CD4-positive, alpha-beta T cell (primary cell): Measurements from ENCODE around the gene ARHGAP42. TPM values are rescaled to one million over a fixed set of nuclear protein-coding genes. Genes with fewer than 3 reads are reported as not detected.

ENCODE experiments used
- ATAC-seq: fragments of 200-7000 bp; cut with Tn5 transposase; one replicate; pipeline ENCODE4 v1.10.0; 2022; ENCODE audit warnings: mild to moderate bottlenecking; ENCODE audit not compliant: poor library complexity
- CTCF ChIA-PET: fragments of 350-600 bp; sonication (Branson Sonifier 250); formaldehyde crosslinking; loops from one replicate; lab custom pipeline; 2021; ENCODE audit warnings: antibody characterized with exemption, inconsistent platforms; lab: Charles Lee
- POLR2A ChIA-PET: fragments of 350-600 bp; sonication (Branson Sonifier 250); formaldehyde crosslinking; loops from one replicate; lab custom pipeline; 2021; ENCODE audit warnings: antibody characterized with exemption, inconsistent platforms; lab: Charles Lee
- DNase-seq, 14 experiments: peaks; one replicate each; pipeline ENCODE4 v3.0.0-alpha.2; 2013 to 2020; ENCODE audit warnings: mixed read lengths in 2 of 14
- H3K27ac ChIP-seq, 2 donors: one replicate each; pipeline versions ENCODE4 v1.5.1 to v1.7.0; 2013; ENCODE audit warnings: low read length in 2 of 2, low read depth in 1 of 2, mild to moderate bottlenecking in 1 of 2
- H3K27me3 ChIP-seq, 2 experiments: 1 replicate in 1 of 2; 2 replicates in 1 of 2; pipeline versions ENCODE4 v1.6.1 to v1.7.0; 2013; ENCODE audit warnings: low read length in 2 of 2, control low read depth in 1 of 2, mild to moderate bottlenecking in 1 of 2, moderate library complexity in 1 of 2; ENCODE audit not compliant: insufficient read depth in 2 of 2, control insufficient read depth in 1 of 2
- H3K36me3 ChIP-seq: one replicate; pipeline ENCODE4 v1.6.1; 2013; ENCODE audit warnings: low read length, control low read depth; ENCODE audit not compliant: insufficient read depth
- H3K4me1 ChIP-seq: one replicate; pipeline ENCODE4 v1.6.1; 2013; ENCODE audit warnings: low read length, control low read depth; ENCODE audit not compliant: insufficient read depth
- H3K4me3 ChIP-seq: one replicate; pipeline ENCODE4 v1.5.1; 2013; ENCODE audit warnings: mild to moderate bottlenecking, low read length, moderate library complexity
- H3K9me3 ChIP-seq, 2 experiments: 1 replicate in 1 of 2; 2 replicates in 1 of 2; pipeline versions ENCODE4 v1.6.1 to v1.7.0; 2013; ENCODE audit warnings: low read length in 2 of 2, mild to moderate bottlenecking in 2 of 2, control low read depth in 1 of 2, moderate library complexity in 1 of 2; ENCODE audit not compliant: control insufficient read depth in 1 of 2, insufficient read depth in 1 of 2
- H3K27ac Mint-ChIP-seq: one replicate; pipeline ENCODE4 v1.8.0; 2020; ENCODE audit warnings: mixed read lengths
- H3K27me3 Mint-ChIP-seq: one replicate; pipeline ENCODE4 v1.8.0; 2021; ENCODE audit warnings: mixed read lengths
- H3K36me3 Mint-ChIP-seq: one replicate; pipeline ENCODE4 v1.8.0; 2021; ENCODE audit warnings: low read depth, mixed read lengths
- H3K4me1 Mint-ChIP-seq: one replicate; pipeline ENCODE4 v1.8.0; 2021; ENCODE audit warnings: low read depth, mixed read lengths
- H3K4me3 Mint-ChIP-seq: one replicate; pipeline ENCODE4 v1.8.0; 2020; ENCODE audit warnings: mild to moderate bottlenecking, mixed read lengths
- H3K9me3 Mint-ChIP-seq: one replicate; pipeline ENCODE4 v1.8.0; 2020; ENCODE audit warnings: mixed read lengths
- CTCF ChIP-seq: fragments of 200-600 bp; IDR thresholded peaks from one replicate; pipeline ENCODE4 v1.8.0; 2022; ENCODE audit warnings: antibody characterized with exemption, mild to moderate bottlenecking
- intact Hi-C, 2 experiments: fragments of 100-400 bp; cut with DNase I in 1 of 2; cut with micrococcal nuclease in 1 of 2; formaldehyde crosslinking; loops; one replicate each; pipeline versions ENCODE4 v1.15.1 to v1.9.0; 2023 to 2025; cut with DNase I, micrococcal nuclease
- total RNA-seq, 174 experiments: library from RNA in 2 of 174; stranded (reverse) in 2 of 174; gene quantifications; one replicate each; pipeline ENCODE4 v1.2.3 and lab custom pipeline; 2021 to 2026

Gene ARHGAP42
- total RNA-seq, 2 experiments from 2014 or later: not detected

- Mint-ChIP-seq H3K9me3 (no peaks in the 10 kb centered on the region), H3K27me3 (no peaks in the 10 kb centered on the region), H3K4me1 (no peaks in the 10 kb centered on the region), H3K4me3 (no peak overlapping the region), H3K27ac (no peak overlapping the region), H3K36me3 (no peaks in the 10 kb centered on the region)
- no peak overlapping the region for H3K27ac ChIP-seq
- H3K27me3 ChIP-seq: no peaks in the 10 kb centered on the region
- POLR2A ChIA-PET: no interaction called here
- ATAC-seq: no peak
- CTCF ChIA-PET: no interaction called here
- no peak overlapping the region for H3K4me3 ChIP-seq
- no peaks in the 10 kb centered on the region for H3K36me3 ChIP-seq
- DNase-seq: no peak
- intact Hi-C loops: no loop called here
- no peaks in the 10 kb centered on the region for H3K4me1 ChIP-seq
- H3K9me3 ChIP-seq: peaks cover 0 to 5% of the 10 kb centered on the region in 2 experiments
- TF ChIP-seq CTCF: no peak
Observed at GRCh38 chr11:100832829-100833228, 145.7 kb downstream of the ARHGAP42 start.

GRCh38 chr11:100833276-100833675 lies 146.2 kb downstream of the ARHGAP42 start:
- ATAC-seq: no peak
- Histone ChIP-seq H3K36me3 (no peaks in the 10 kb centered on the region), H3K4me1 (no peaks in the 10 kb centered on the region), H3K27ac (no peak overlapping the region), H3K4me3 (no peak overlapping the region), H3K9me3 (peaks cover 0 to 5% of the 10 kb centered on the region in 2 experiments), H3K27me3 (no peaks in the 10 kb centered on the region)
- DNase-seq: no peak
- no peaks in the 10 kb centered on the region for H3K9me3 Mint-ChIP-seq
- H3K4me1 Mint-ChIP-seq: no peaks in the 10 kb centered on the region
- ChIA-PET CTCF (no interaction called here), POLR2A (no interaction called here)
- intact Hi-C loops: no loop called here
- H3K36me3 Mint-ChIP-seq: no peaks in the 10 kb centered on the region
- no peaks in the 10 kb centered on the region for H3K27me3 Mint-ChIP-seq
- no peak overlapping the region for H3K27ac Mint-ChIP-seq
- no peak overlapping the region for H3K4me3 Mint-ChIP-seq
- no peak for TF ChIP-seq CTCF

GRCh38 chr11:100835854-100836253 lies 148.8 kb downstream of the ARHGAP42 start:
- intact Hi-C loops: no loop called here
- no peak for TF ChIP-seq CTCF
- H3K36me3 Mint-ChIP-seq: no peaks in the 10 kb centered on the region
- no peak overlapping the region for H3K4me3 Mint-ChIP-seq
- Histone ChIP-seq H3K36me3 (no peaks in the 10 kb centered on the region), H3K4me3 (no peak overlapping the region), H3K27me3 (no peaks in the 10 kb centered on the region), H3K9me3 (no peaks in the 10 kb centered on the region), H3K4me1 (no peaks in the 10 kb centered on the region), H3K27ac (no peak overlapping the region)
- H3K9me3 Mint-ChIP-seq: peaks cover 2% of the 10 kb centered on the region
- POLR2A ChIA-PET: no interaction called here
- CTCF ChIA-PET: no interaction called here
- H3K27me3 Mint-ChIP-seq: no peaks in the 10 kb centered on the region
- no peaks in the 10 kb centered on the region for H3K4me1 Mint-ChIP-seq
- H3K27ac Mint-ChIP-seq: no peak overlapping the region
- DNase-seq (no peak), ATAC-seq (no peak)
